Keratinocyte (primary cell): ENCODE measurements around the gene OR9G4.

ENCODE experiments used
- CTCF ChIP-seq, 3 experiments: IDR thresholded peaks in 1 of 3; conservative IDR thresholded peaks in 1 of 3; optimal IDR thresholded peaks in 1 of 3; 2 replicates in 2 of 3; 3 replicates in 1 of 3; pipeline versions ENCODE3 to v1.5.1; 2011; ENCODE audit warnings: low read length in 3 of 3, mild to moderate bottlenecking in 3 of 3, moderate library complexity in 2 of 3, control low read depth in 1 of 3, inconsistent platforms in 1 of 3; ENCODE audit not compliant: insufficient read depth in 2 of 3; ENCODE audit errors: extremely low read depth in 1 of 3
- EZH2 ChIP-seq: IDR thresholded peaks from one replicate; pipeline ENCODE4 v1.6.1; 2012; ENCODE audit warnings: inconsistent platforms, mild to moderate bottlenecking, low read length, moderate library complexity

DNA sequence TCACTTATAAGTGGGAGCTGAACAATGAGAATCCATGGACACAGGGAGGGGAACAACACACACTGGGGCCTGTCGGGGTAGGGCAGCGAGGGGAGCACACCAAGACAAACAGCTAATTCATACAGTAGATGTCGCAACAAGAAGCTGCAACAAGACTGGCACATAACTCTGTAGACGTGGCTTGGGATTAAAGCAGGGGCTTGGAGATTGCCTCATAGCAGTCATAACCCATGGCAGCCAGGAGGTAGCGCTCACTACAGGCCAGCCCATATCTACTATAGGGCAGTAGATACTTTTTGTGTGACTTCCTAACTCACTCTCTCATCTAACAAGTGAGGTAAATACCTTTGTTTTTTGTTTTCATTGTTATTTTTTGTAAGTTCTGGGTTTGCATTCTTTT lies 1.7 kb upstream of the OR9G4 start:
- no peak for TF ChIP-seq CTCF (optimal IDR thresholded peaks at IDR 0.05 in 1 of 3, IDR thresholded peaks at IDR 0.05 in 1 of 3, conservative IDR thresholded peaks at IDR 0.05 in 1 of 3; ENCODE audit: extremely low read depth in 1 of 3, insufficient read depth in 2 of 3, low read length in 3 of 3)
- no peak for TF ChIP-seq EZH2
